ENCODE measurements around the gene SORCS3.

- TF ChIP-seq EZH2 (IDR thresholded peaks at IDR 0.05) (no peak), POLR2AphosphoS5 (IDR thresholded peaks at IDR 0.05; ENCODE audit: borderline replicate concordance, low read depth, low read length) (no peak)
Observed at GRCh38 chr10:104824380-104825006, 183.4 kb downstream of the SORCS3 start.
